NCI-H1105 (cell line): Measurements from ENCODE around the gene ADK.
A peak's percentile ranks its signal among the peaks of the same experiment; 100 is the strongest.

Experiments
- DNase-seq: peaks from one replicate; lab custom pipeline; 2025; lab: John Stamatoyannopoulos, UW

ADK gene

GRCh38 chr10:74610299-74610698 is 459.3 kb downstream of the ADK start:
- no peak for DNase-seq

GRCh38 chr10:74612195-74612594 is 461.2 kb downstream of the ADK start:
- no peak for DNase-seq

- DNase-seq, result no peak
These were observed 469.6 kb downstream of the ADK start for GRCh38 chr10:74620626-74621025.

GRCh38 chr10:74623786-74624185 is 472.8 kb downstream of the ADK start:
- DNase-seq, result no peak

GRCh38 chr10:74624501-74624900 is 473.5 kb downstream of the ADK start:
- DNase-seq, result no peak

- DNase-seq, result no peak
These were observed 477.1 kb downstream of the ADK start for GRCh38 chr10:74628136-74628535.

- DNase-seq, result no peak
These were observed 484.0 kb downstream of the ADK start for GRCh38 chr10:74634995-74635536.

- no peak for DNase-seq
These were observed 484.6 kb downstream of the ADK start for GRCh38 chr10:74635655-74636054.

- DNase-seq, result no peak
These were observed 486.7 kb downstream of the ADK start for GRCh38 chr10:74637685-74638084.

GRCh38 chr10:74640134-74640921 is 489.3 kb downstream of the ADK start:
- peak; percentile 30 for DNase-seq

- DNase-seq, result no peak
These were observed 490.6 kb downstream of the ADK start for GRCh38 chr10:74641659-74642058.

GRCh38 chr10:74642901-74643595 is 492.0 kb downstream of the ADK start:
- DNase-seq, result no peak

- no peak for DNase-seq
These were observed 492.6 kb downstream of the ADK start for GRCh38 chr10:74643596-74643975.

GRCh38 chr10:74644738-74645137 is 493.7 kb downstream of the ADK start:
- no peak for DNase-seq

- DNase-seq, result no peak
These were observed 494.7 kb downstream of the ADK start for GRCh38 chr10:74645692-74646091.

- DNase-seq, result no peak
These were observed 499.6 kb downstream of the ADK start for GRCh38 chr10:74650613-74651012.

- no peak for DNase-seq
These were observed 500.5 kb downstream of the ADK start for GRCh38 chr10:74651565-74651964.

- DNase-seq, result no peak
These were observed 501.6 kb downstream of the ADK start for GRCh38 chr10:74652664-74653063.

- DNase-seq, result no peak
These were observed 507.5 kb downstream of the ADK start for GRCh38 chr10:74658511-74658910.

GRCh38 chr10:74662635-74663034 is 511.6 kb downstream of the ADK start:
- DNase-seq, result no peak

GRCh38 chr10:74669210-74669609 is 518.2 kb downstream of the ADK start:
- DNase-seq, result no peak

GRCh38 chr10:74671716-74672115 is 520.7 kb downstream of the ADK start:
- DNase-seq, result no peak

GRCh38 chr10:74672430-74673165 is 521.6 kb downstream of the ADK start:
- no peak for DNase-seq
